Measurements from ENCODE around the gene TKT. TPM values are rescaled to one million over a fixed set of nuclear protein-coding genes. Genes with fewer than 3 reads are reported as not detected.

TKT gene
- total and polyA plus RNA-seq, 2 of the 4 experiments (the other 2 are of a cell fraction) = 280 to 349 TPM

DNA sequence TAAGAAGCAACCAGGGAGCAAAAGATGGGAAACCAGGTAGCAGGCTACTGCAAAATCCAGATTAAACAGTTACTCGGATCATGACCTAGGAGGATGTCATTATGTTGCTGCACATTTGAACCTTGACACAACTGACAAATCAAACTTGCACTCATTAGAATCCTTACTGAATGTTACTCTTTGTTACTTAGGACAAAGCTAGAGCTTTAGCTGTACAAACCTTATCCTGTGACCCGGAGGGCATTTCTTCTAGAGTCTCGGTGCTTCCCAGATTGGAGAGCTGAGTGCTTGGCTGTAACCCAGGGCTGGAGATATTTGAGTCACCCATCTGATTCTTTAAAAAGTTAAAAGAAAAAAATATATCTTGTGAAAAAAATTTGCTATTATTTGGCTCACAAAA, 48.1 kb upstream of the TKT start:
- no TSS peak for BruUV-seq (replicated peaks)
- no peak overlapping the region for H2BK120ac ChIP-seq (ENCODE audit: low read depth, low read length)
- peaks cover 3% of the 10 kb centered on the region; the same call in 1 of the 2 replicates for H4K20me1 ChIP-seq (ENCODE audit: insufficient read depth, low read length)
- in situ Hi-C loops (cut with MboI; ENCODE audit: low sequenced_read_pairs) = loop anchor here (5.0 kb wide), 1 partner anchor 408 kb away; no protein-coding TSS in a partner anchor
- TF ChIP-seq FOS (IDR thresholded peaks at IDR 0.05; ENCODE audit: low read depth, low read length) (no peak), RFX5 (IDR thresholded peaks at IDR 0.05; ENCODE audit: low read depth, low read length) (no peak), BHLHE40 (IDR thresholded peaks at IDR 0.05; ENCODE audit: low read depth, low read length) (no peak), MAFK (IDR thresholded peaks at IDR 0.05; ENCODE audit: low read depth, low read length) (no peak), MAZ (IDR thresholded peaks at IDR 0.05; ENCODE audit: borderline replicate concordance, low read depth, low read length) (no peak), SMC3 (IDR thresholded peaks at IDR 0.05; ENCODE audit: low read depth, low read length) (no peak), NFE2L2 (IDR thresholded peaks at IDR 0.05; ENCODE audit: low read depth, low read length) (no peak), CEBPB (IDR thresholded peaks at IDR 0.05; ENCODE audit: low read depth, low read length) (no peak), MXI1 (IDR thresholded peaks at IDR 0.05; ENCODE audit: borderline replicate concordance, low read depth, low read length) (no peak), RCOR1 (IDR thresholded peaks at IDR 0.05; ENCODE audit: insufficient replicate concordance, low read length) (no peak)
- TF ChIP-seq, protein P1, sequence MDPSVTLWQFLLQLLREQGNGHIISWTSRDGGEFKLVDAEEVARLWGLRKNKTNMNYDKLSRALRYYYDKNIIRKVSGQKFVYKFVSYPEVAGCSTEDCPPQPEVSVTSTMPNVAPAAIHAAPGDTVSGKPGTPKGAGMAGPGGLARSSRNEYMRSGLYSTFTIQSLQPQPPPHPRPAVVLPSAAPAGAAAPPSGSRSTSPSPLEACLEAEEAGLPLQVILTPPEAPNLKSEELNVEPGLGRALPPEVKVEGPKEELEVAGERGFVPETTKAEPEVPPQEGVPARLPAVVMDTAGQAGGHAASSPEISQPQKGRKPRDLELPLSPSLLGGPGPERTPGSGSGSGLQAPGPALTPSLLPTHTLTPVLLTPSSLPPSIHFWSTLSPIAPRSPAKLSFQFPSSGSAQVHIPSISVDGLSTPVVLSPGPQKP (IDR thresholded peaks at IDR 0.05; ENCODE audit: borderline replicate concordance, low read depth, low read length) = no peak
- TF ChIP-seq, protein P2, sequence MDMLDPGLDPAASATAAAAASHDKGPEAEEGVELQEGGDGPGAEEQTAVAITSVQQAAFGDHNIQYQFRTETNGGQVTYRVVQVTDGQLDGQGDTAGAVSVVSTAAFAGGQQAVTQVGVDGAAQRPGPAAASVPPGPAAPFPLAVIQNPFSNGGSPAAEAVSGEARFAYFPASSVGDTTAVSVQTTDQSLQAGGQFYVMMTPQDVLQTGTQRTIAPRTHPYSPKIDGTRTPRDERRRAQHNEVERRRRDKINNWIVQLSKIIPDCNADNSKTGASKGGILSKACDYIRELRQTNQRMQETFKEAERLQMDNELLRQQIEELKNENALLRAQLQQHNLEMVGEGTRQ (IDR thresholded peaks at IDR 0.05; ENCODE audit: low read depth, low read length) = no peak
- TF ChIP-seq, protein P3, sequence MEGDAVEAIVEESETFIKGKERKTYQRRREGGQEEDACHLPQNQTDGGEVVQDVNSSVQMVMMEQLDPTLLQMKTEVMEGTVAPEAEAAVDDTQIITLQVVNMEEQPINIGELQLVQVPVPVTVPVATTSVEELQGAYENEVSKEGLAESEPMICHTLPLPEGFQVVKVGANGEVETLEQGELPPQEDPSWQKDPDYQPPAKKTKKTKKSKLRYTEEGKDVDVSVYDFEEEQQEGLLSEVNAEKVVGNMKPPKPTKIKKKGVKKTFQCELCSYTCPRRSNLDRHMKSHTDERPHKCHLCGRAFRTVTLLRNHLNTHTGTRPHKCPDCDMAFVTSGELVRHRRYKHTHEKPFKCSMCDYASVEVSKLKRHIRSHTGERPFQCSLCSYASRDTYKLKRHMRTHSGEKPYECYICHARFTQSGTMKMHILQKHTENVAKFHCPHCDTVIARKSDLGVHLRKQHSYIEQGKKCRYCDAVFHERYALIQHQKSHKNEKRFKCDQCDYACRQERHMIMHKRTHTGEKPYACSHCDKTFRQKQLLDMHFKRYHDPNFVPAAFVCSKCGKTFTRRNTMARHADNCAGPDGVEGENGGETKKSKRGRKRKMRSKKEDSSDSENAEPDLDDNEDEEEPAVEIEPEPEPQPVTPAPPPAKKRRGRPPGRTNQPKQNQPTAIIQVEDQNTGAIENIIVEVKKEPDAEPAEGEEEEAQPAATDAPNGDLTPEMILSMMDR (conservative IDR thresholded peaks at IDR 0.05; ENCODE audit: low read depth, low read length) = no peak
- H3K4me2 ChIP-seq (ENCODE audit: low read depth, low read length) = no peak overlapping the region
- H3K14ac ChIP-seq (replicated peaks; ENCODE audit: low read depth, low read length) = no peak overlapping the region
- H3K23ac ChIP-seq (ENCODE audit: low read depth, low read length) = no peak overlapping the region
- no peak overlapping the region for H2AK9ac ChIP-seq (replicated peaks; ENCODE audit: low read depth, low read length, poor library complexity)
- H3K9ac ChIP-seq (ENCODE audit: low read depth, low read length) = no peak overlapping the region
- no peak overlapping the region for H3K4ac ChIP-seq (ENCODE audit: low read depth, low read length)
- no peak overlapping the region for H3K18ac ChIP-seq (ENCODE audit: low read depth, low read length)
- no peaks in the 10 kb centered on the region for H3K27me3 ChIP-seq (ENCODE audit: control insufficient read depth, insufficient read depth, low read length)
- no peak overlapping the region for H2BK5ac ChIP-seq (ENCODE audit: low read depth, low read length, poor library complexity, severe bottlenecking)
- DNase-seq (peak; percentile 11), ATAC-seq (ENCODE audit: low read depth) (no peak)
- no peak overlapping the region for H2AFZ ChIP-seq (replicated peaks; ENCODE audit: low read length, poor library complexity)
- dilution Hi-C loops (cut with HindIII; ENCODE audit: low sequenced_read_pairs, unreplicated experiment) = no loop called here
- H3K27ac ChIP-seq (ENCODE audit: insufficient read depth, low read length) = no peak overlapping the region
- intact Hi-C loops (cut with micrococcal nuclease) = no loop called here
- H2BK20ac ChIP-seq (ENCODE audit: low read depth, low read length) = no peak overlapping the region
- CTCF ChIA-PET = no interaction called here
- H3K9me1 ChIP-seq (ENCODE audit: insufficient read depth, low read length) = no peaks in the 10 kb centered on the region
- H3K4me1 ChIP-seq (ENCODE audit: control insufficient read depth, insufficient read depth, low read length) = peaks cover 2% of the 10 kb centered on the region; the same call in 1 of the 2 replicates
- H2BK15ac ChIP-seq (ENCODE audit: low read depth, low read length) = no peak overlapping the region
- H4K5ac ChIP-seq (ENCODE audit: low read depth, low read length) = no peak overlapping the region
- POLR2A ChIA-PET (ENCODE audit: unreplicated experiment) = no interaction called here
- no peak overlapping the region for H3K56ac ChIP-seq (ENCODE audit: extremely low read depth, insufficient read depth, low read length)
- no CpG with 5 or more reads among the region's 3 CpGs for WGBS, 2 experiments (ENCODE audit: extremely low coverage in 2 of 2, insufficient read length in 1 of 2)
- peaks cover 24% of the 10 kb centered on the region for H3K36me3 ChIP-seq (ENCODE audit: control insufficient read depth, insufficient read depth, low read length)
- peaks cover 7% of the 10 kb centered on the region in 2 experiments; a peak in 2 of 4 replicates for H3K79me1 ChIP-seq (ENCODE audit: low read depth in 1 of 2, low read length in 2 of 2)
- H2AK5ac ChIP-seq (ENCODE audit: low read depth, low read length) = no peak overlapping the region
- H3K4me3 ChIP-seq (ENCODE audit: insufficient read depth, low read depth, low read length) = no peak overlapping the region
- H4K91ac ChIP-seq (ENCODE audit: insufficient read depth, low read depth, low read length) = no peak overlapping the region
- H3K9me3 ChIP-seq (ENCODE audit: control insufficient read depth, insufficient read depth, low read length) = no peaks in the 10 kb centered on the region
- H4K8ac ChIP-seq (ENCODE audit: low read depth in 2 of 2, low read length in 2 of 2) = no peak overlapping the region

Measured in IMR-90 (cell line).